CD14-positive monocyte (primary cell): ENCODE results near the gene MICU1. TPM values are rescaled to one million over a fixed set of nuclear protein-coding genes. Genes with fewer than 3 reads are reported as not detected.

Source experiments
- DNase-seq, 3 donors: peaks; one replicate each; pipeline ENCODE4 v3.0.0-alpha.2; 2011 to 2022
- H2AFZ ChIP-seq: 2 replicates; pipeline ENCODE4 v1.6.0; 2012; ENCODE audit warnings: mild to moderate bottlenecking, low read depth, low read length, inconsistent platforms; ENCODE audit not compliant: insufficient read depth, poor library complexity, severe bottlenecking
- H3K27ac ChIP-seq, 2 donors: 1 replicate in 1 of 2; 2 replicates in 1 of 2; pipeline ENCODE4 v1.5.1; 2012 to 2013; ENCODE audit warnings: low read length in 2 of 2, control low read depth in 1 of 2, inconsistent platforms in 1 of 2, low read depth in 1 of 2, mild to moderate bottlenecking in 1 of 2
- H3K27me3 ChIP-seq, 2 donors: one replicate each; pipeline versions ENCODE4 v1.6.0 to v1.6.1; 2011 to 2013; ENCODE audit warnings: low read length in 2 of 2; ENCODE audit not compliant: control insufficient read depth in 2 of 2, insufficient read depth in 2 of 2
- H3K36me3 ChIP-seq, 2 donors: replicated peaks in 1 of 2; 1 replicate in 1 of 2; 2 replicates in 1 of 2; pipeline versions ENCODE4 v1.5.1 to v1.6.1; 2012 to 2013; ENCODE audit warnings: low read length in 2 of 2, control low read depth in 1 of 2, inconsistent platforms in 1 of 2, mild to moderate bottlenecking in 1 of 2; ENCODE audit not compliant: insufficient read depth in 2 of 2, control insufficient read depth in 1 of 2
- H3K4me1 ChIP-seq, 2 donors: 1 replicate in 1 of 2; 2 replicates in 1 of 2; pipeline versions ENCODE4 v1.5.1 to v1.6.1; 2012 to 2013; ENCODE audit warnings: low read length in 2 of 2, control low read depth in 1 of 2, inconsistent platforms in 1 of 2, mild to moderate bottlenecking in 1 of 2, moderate library complexity in 1 of 2; ENCODE audit not compliant: insufficient read depth in 2 of 2, control insufficient read depth in 1 of 2
- H3K4me2 ChIP-seq: replicated peaks from 2 replicates; pipeline ENCODE3; 2012; ENCODE audit warnings: low read length, moderate library complexity, mild to moderate bottlenecking; ENCODE audit not compliant: poor library complexity, severe bottlenecking; ENCODE audit errors: extremely low read depth
- H3K4me3 ChIP-seq, 3 experiments: fragments of 200-600 bp in 1 of 3; sonication (generic) in 1 of 3; replicated peaks in 1 of 3; 1 replicate in 2 of 3; 2 replicates in 1 of 3; pipeline ENCODE4 v1.5.1; 2011 to 2013; ENCODE audit warnings: low read length in 3 of 3, mild to moderate bottlenecking in 3 of 3, control low read depth in 2 of 3, low read depth in 2 of 3, inconsistent platforms in 1 of 3, moderate library complexity in 1 of 3
- H3K79me2 ChIP-seq: 2 replicates; pipeline ENCODE4 v1.6.0; 2012; ENCODE audit warnings: mild to moderate bottlenecking, control low read depth, inconsistent platforms, low read length, moderate library complexity; ENCODE audit not compliant: insufficient read depth
- H3K9ac ChIP-seq: 2 replicates; pipeline ENCODE4 v1.6.0; 2017; ENCODE audit warnings: low read length, mild to moderate bottlenecking; ENCODE audit not compliant: insufficient read depth, poor library complexity, severe bottlenecking
- H3K9me3 ChIP-seq, 2 donors: replicated peaks in 1 of 2; 1 replicate in 1 of 2; 2 replicates in 1 of 2; pipeline versions ENCODE4 v1.5.1 to v1.6.1; 2012 to 2013; ENCODE audit warnings: low read length in 2 of 2, control low read depth in 1 of 2; ENCODE audit not compliant: control insufficient read depth in 1 of 2, insufficient read depth in 1 of 2
- H4K20me1 ChIP-seq: 2 replicates; pipeline ENCODE4 v1.6.0; 2012; ENCODE audit warnings: mild to moderate bottlenecking, low read length, control low read depth, moderate library complexity; ENCODE audit not compliant: insufficient read depth
- H3K27ac Mint-ChIP-seq, 7 donors: one replicate each; pipeline ENCODE4 v1.8.0; 2020; ENCODE audit warnings: mild to moderate bottlenecking in 7 of 7, mixed read lengths in 7 of 7, moderate library complexity in 6 of 7, inconsistent platforms in 2 of 7
- H3K27me3 Mint-ChIP-seq, 3 donors: one replicate each; pipeline ENCODE4 v1.8.0; 2021 to 2022; ENCODE audit warnings: low read depth in 3 of 3, mild to moderate bottlenecking in 3 of 3, mixed read lengths in 3 of 3, moderate library complexity in 3 of 3, inconsistent platforms in 1 of 3
- H3K36me3 Mint-ChIP-seq, 2 donors: one replicate each; pipeline ENCODE4 v1.8.0; 2020; ENCODE audit warnings: mixed read lengths in 2 of 2, inconsistent platforms in 1 of 2, mild to moderate bottlenecking in 1 of 2
- H3K4me1 Mint-ChIP-seq: one replicate; pipeline ENCODE4 v1.8.0; 2020; ENCODE audit warnings: mild to moderate bottlenecking, mixed read lengths
- H3K4me3 Mint-ChIP-seq, 2 donors: one replicate each; pipeline ENCODE4 v1.8.0; 2020; ENCODE audit warnings: mild to moderate bottlenecking in 2 of 2, mixed read lengths in 2 of 2, moderate library complexity in 1 of 2
- H3K9me3 Mint-ChIP-seq, 7 donors: one replicate each; pipeline ENCODE4 v1.8.0; 2020 to 2022; ENCODE audit warnings: mixed read lengths in 7 of 7, mild to moderate bottlenecking in 6 of 7, moderate library complexity in 6 of 7, inconsistent platforms in 2 of 7
- WGBS: methylation state at CpG from one replicate; pipeline ENCODE4 v1.1.5; 2013; ENCODE audit warnings: missing lambda C conversion rate; ENCODE audit not compliant: insufficient coverage; 5-methylcytosine and 5-hydroxymethylcytosine counted together
- intact Hi-C, 2 donors: fragments of 100-400 bp; cut with micrococcal nuclease; formaldehyde crosslinking; loops; one replicate each; pipeline versions ENCODE4 v1.15.0 to v1.15.1; 2023
- polyA plus RNA-seq, 3 donors: library from polyadenylated mRNA; depleted of rRNA in 1 of 3; unstranded in 2 of 3; stranded (reverse) in 1 of 3; fragments of 300-500 nt in 2 of 3; fragments of >200 nt in 1 of 3; fragmentation: Illumina TruSeq in 2 of 3; gene quantifications; 1 replicate in 2 of 3; 2 replicates in 1 of 3; pipeline ENCODE4 v1.2.3, GENCODE V29; 2012 to 2021
- TF ChIP-seq, protein P1 (sequence below): fragments of 200-600 bp; IDR thresholded peaks from one replicate; pipeline ENCODE4 v1.8.0; 2022; ENCODE audit warnings: antibody characterized with exemption, mild to moderate bottlenecking

Gene MICU1
- polyA plus RNA-seq, 3 donors: 51.1 to 76.4 (median 51.7) TPM

GRCh38 chr10:72673280-72673679, 47.4 kb upstream of the MICU1 start:
- no peak overlapping the region for H3K4me2 ChIP-seq
- Mint-ChIP-seq H3K4me1 (peaks cover 8% of the 10 kb centered on the region), H3K27ac (no peak overlapping the region), H3K9me3 (peaks cover 0 to 7% (median 3%) of the 10 kb centered on the region in 7 donors), H3K36me3 (no peaks in the 10 kb centered on the region), H3K4me3 (no peak overlapping the region), H3K27me3 (peaks cover 0 to 2% (median 0%) of the 10 kb centered on the region in 3 donors)
- no peaks in the 10 kb centered on the region for H4K20me1 ChIP-seq
- no peak overlapping the region for H2AFZ ChIP-seq
- TF ChIP-seq, protein P1, sequence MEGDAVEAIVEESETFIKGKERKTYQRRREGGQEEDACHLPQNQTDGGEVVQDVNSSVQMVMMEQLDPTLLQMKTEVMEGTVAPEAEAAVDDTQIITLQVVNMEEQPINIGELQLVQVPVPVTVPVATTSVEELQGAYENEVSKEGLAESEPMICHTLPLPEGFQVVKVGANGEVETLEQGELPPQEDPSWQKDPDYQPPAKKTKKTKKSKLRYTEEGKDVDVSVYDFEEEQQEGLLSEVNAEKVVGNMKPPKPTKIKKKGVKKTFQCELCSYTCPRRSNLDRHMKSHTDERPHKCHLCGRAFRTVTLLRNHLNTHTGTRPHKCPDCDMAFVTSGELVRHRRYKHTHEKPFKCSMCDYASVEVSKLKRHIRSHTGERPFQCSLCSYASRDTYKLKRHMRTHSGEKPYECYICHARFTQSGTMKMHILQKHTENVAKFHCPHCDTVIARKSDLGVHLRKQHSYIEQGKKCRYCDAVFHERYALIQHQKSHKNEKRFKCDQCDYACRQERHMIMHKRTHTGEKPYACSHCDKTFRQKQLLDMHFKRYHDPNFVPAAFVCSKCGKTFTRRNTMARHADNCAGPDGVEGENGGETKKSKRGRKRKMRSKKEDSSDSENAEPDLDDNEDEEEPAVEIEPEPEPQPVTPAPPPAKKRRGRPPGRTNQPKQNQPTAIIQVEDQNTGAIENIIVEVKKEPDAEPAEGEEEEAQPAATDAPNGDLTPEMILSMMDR: no peak
- intact Hi-C loops: no loop called here
- H3K9ac ChIP-seq: no peak overlapping the region
- H3K9me3 ChIP-seq: no peaks in the 10 kb centered on the region
- no peak for DNase-seq
- H3K4me3 ChIP-seq: no peak overlapping the region
- H3K27me3 ChIP-seq: no peaks in the 10 kb centered on the region
- no CpG with 5 or more reads among the region's 1 CpG for WGBS
- peaks cover 5 to 8% of the 10 kb centered on the region in 2 donors for H3K4me1 ChIP-seq
- H3K36me3 ChIP-seq: no peaks in the 10 kb centered on the region
- no peaks in the 10 kb centered on the region for H3K79me2 ChIP-seq
- H3K27ac ChIP-seq: no peak overlapping the region

GRCh38 chr10:72667207-72667864, 41.5 kb upstream of the MICU1 start:
- H3K4me1 Mint-ChIP-seq: peaks cover 4% of the 10 kb centered on the region
- no CpG with 5 or more reads among the region's 3 CpGs for WGBS
- Histone ChIP-seq H3K27ac (no peak overlapping the region), H2AFZ (no peak overlapping the region), H3K36me3 (no peaks in the 10 kb centered on the region), H3K4me2 (no peak overlapping the region), H3K27me3 (no peaks in the 10 kb centered on the region), H3K79me2 (no peaks in the 10 kb centered on the region), H3K4me1 (no peaks in the 10 kb centered on the region), H3K9ac (no peak overlapping the region), H3K4me3 (no peak overlapping the region), H3K9me3 (no peaks in the 10 kb centered on the region), H4K20me1 (no peaks in the 10 kb centered on the region)
- H3K9me3 Mint-ChIP-seq: peaks cover 0 to 5% (median 0%) of the 10 kb centered on the region in 7 donors
- no peak overlapping the region for H3K4me3 Mint-ChIP-seq
- intact Hi-C loops: no loop called here
- TF ChIP-seq, protein P1: no peak
- no peak overlapping the region for H3K27ac Mint-ChIP-seq
- H3K27me3 Mint-ChIP-seq: peaks cover 0 to 1% (median 1%) of the 10 kb centered on the region in 3 donors
- H3K36me3 Mint-ChIP-seq: no peaks in the 10 kb centered on the region
- no peak for DNase-seq
